Progenitor cell of endocrine pancreas (in vitro differentiated cells): ENCODE data around the gene TNFAIP1. TPM values are rescaled to one million over a fixed set of nuclear protein-coding genes. Genes with fewer than 3 reads are reported as not detected.

Experiments
- DNase-seq: peaks from one replicate; pipeline ENCODE4 v3.0.0; 2021; ENCODE audit warnings: low spot score; ENCODE audit not compliant: unreplicated experiment
- H3K27ac Mint-ChIP-seq: 2 replicates; pipeline ENCODE4 v1.8.0; 2021; ENCODE audit warnings: mild to moderate bottlenecking, moderate library complexity, mixed read lengths
- H3K27me3 Mint-ChIP-seq: 2 replicates; pipeline ENCODE4 v1.8.0; 2021; ENCODE audit warnings: mixed read lengths
- H3K36me3 Mint-ChIP-seq: 2 replicates; pipeline ENCODE4 v1.8.0; 2022; ENCODE audit warnings: mixed read lengths; ENCODE audit not compliant: insufficient read depth
- H3K4me1 Mint-ChIP-seq: 2 replicates; pipeline ENCODE4 v1.8.0; 2021; ENCODE audit warnings: low read depth, mixed read lengths
- H3K4me3 Mint-ChIP-seq: 2 replicates; pipeline ENCODE4 v1.8.0; 2021; ENCODE audit warnings: low read depth, mild to moderate bottlenecking, moderate library complexity, mixed read lengths
- H3K9me3 Mint-ChIP-seq: 2 replicates; pipeline ENCODE4 v1.8.0; 2021; ENCODE audit warnings: low read depth, mixed read lengths
- total RNA-seq: library from RNA; stranded (reverse); gene quantifications from 2 replicates; pipeline ENCODE4 v1.2.1, GENCODE V29; 2021
- TF ChIP-seq, protein P1 (sequence below): fragments of 200-600 bp; sonication (generic); IDR thresholded peaks from one replicate; pipeline ENCODE4 v1.5.0; 2021; ENCODE audit warnings: antibody characterized with exemption, mild to moderate bottlenecking; ENCODE audit not compliant: unreplicated experiment

TNFAIP1 gene
- total RNA-seq, 1 donor from 2014 or later = 50.9 TPM

DNA sequence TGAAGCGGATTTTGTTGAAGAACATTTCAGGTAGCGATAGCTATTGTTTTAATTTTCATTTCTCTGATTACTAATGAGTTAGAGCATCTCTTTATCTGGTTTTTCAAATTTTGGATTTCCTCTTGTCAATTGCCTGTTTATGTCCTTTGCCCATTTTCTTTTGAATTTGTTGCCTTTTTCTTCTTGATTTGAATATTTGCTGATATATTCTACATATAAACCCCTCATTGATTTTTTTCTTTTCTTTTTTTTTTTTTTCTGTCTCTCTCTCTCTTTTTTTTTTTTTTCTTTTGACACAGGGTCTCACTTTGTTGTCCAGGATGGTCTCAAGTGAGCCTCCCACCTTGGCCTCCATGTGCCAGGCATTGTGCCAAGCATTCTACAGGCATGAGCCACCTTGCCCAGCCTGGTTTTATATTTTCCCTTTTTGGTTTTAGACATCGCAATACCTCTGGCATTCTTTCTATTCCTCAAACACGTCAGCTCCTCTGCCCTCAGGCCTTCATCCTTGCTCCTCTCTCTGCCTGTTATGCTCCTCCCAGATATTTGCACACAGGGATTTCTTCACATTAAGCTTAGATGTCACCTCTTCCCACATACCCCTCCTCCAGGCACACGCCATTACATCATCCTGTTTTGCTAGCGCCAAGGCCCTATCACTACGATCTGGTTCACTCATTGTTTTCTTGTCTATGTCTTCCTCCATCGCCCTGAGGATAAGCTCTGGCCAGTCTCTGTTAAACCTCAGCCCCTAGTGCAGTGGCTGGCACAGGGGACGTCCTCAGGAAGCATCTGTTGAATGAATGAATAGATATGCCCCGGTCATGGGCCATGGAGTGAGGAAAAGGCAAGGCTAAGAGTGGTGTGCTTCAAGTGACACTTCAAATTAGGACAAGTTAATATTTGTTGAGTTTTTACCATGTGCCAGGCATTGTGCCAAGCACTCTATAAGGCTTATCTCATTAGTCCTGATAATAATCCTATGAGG lies 44.5 kb downstream of the TNFAIP1 start:
- TF ChIP-seq, protein P1, sequence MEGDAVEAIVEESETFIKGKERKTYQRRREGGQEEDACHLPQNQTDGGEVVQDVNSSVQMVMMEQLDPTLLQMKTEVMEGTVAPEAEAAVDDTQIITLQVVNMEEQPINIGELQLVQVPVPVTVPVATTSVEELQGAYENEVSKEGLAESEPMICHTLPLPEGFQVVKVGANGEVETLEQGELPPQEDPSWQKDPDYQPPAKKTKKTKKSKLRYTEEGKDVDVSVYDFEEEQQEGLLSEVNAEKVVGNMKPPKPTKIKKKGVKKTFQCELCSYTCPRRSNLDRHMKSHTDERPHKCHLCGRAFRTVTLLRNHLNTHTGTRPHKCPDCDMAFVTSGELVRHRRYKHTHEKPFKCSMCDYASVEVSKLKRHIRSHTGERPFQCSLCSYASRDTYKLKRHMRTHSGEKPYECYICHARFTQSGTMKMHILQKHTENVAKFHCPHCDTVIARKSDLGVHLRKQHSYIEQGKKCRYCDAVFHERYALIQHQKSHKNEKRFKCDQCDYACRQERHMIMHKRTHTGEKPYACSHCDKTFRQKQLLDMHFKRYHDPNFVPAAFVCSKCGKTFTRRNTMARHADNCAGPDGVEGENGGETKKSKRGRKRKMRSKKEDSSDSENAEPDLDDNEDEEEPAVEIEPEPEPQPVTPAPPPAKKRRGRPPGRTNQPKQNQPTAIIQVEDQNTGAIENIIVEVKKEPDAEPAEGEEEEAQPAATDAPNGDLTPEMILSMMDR = no peak
- H3K9me3 Mint-ChIP-seq = no peaks in the 10 kb centered on the region
- no peak overlapping the region for H3K27ac Mint-ChIP-seq
- no peak for DNase-seq
- peaks cover 65% of the 10 kb centered on the region for H3K27me3 Mint-ChIP-seq
- no peak overlapping the region for H3K4me3 Mint-ChIP-seq
- peaks cover 6% of the 10 kb centered on the region for H3K4me1 Mint-ChIP-seq
- peaks cover 4% of the 10 kb centered on the region for H3K36me3 Mint-ChIP-seq

DNA sequence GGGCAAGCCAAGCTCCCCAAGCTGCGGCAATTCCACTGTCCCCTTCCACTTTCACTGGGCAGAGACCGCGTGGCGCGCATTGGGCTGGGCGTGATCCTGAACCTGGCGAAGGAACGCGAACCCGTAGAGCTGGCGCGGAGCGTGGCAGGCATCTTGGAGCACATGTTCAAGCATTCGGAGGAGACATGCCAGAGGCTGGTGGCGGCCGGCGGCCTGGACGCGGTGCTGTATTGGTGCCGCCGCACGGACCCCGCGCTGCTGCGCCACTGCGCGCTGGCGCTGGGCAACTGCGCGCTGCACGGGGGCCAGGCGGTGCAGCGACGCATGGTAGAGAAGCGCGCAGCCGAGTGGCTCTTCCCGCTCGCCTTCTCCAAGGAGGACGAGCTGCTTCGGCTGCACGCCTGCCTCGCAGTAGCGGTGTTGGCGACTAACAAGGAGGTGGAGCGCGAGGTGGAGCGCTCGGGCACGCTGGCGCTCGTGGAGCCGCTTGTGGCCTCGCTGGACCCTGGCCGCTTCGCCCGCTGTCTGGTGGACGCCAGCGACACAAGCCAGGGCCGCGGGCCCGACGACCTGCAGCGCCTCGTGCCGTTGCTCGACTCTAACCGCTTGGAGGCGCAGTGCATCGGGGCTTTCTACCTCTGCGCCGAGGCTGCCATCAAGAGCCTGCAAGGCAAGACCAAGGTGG lies 45.7 kb downstream of the TNFAIP1 start:
- Mint-ChIP-seq H3K9me3 (no peaks in the 10 kb centered on the region), H3K27ac (no peak overlapping the region), H3K4me3 (peak overlapping the region; percentile 39), H3K36me3 (peaks cover 4% of the 10 kb centered on the region), H3K4me1 (peaks cover 6% of the 10 kb centered on the region), H3K27me3 (peaks cover 76% of the 10 kb centered on the region)
- DNase-seq = peak; percentile 54
- TF ChIP-seq, protein P1 = peak; percentile 60

- Mint-ChIP-seq H3K36me3 (peaks cover 6% of the 10 kb centered on the region), H3K27me3 (peaks cover 72% of the 10 kb centered on the region), H3K27ac (no peak overlapping the region), H3K9me3 (no peaks in the 10 kb centered on the region), H3K4me1 (peaks cover 6% of the 10 kb centered on the region), H3K4me3 (peak overlapping the region; percentile 77)
- TF ChIP-seq, protein P1 = no peak
- no peak for DNase-seq
These were observed 48.9 kb downstream of the TNFAIP1 start for GRCh38 chr17:28384281-28385036.

- Mint-ChIP-seq H3K4me3 (peak overlapping the region; percentile 77), H3K36me3 (peaks cover 8% of the 10 kb centered on the region), H3K9me3 (no peaks in the 10 kb centered on the region), H3K4me1 (peaks cover 9% of the 10 kb centered on the region), H3K27me3 (peaks cover 66% of the 10 kb centered on the region), H3K27ac (no peak overlapping the region)
- DNase-seq = no peak
- TF ChIP-seq, protein P1 = no peak
These were observed 49.5 kb downstream of the TNFAIP1 start for GRCh38 chr17:28385037-28385400.

GRCh38 chr17:28385406-28385805 lies 49.8 kb downstream of the TNFAIP1 start:
- Mint-ChIP-seq H3K36me3 (peaks cover 10% of the 10 kb centered on the region), H3K4me1 (peaks cover 13% of the 10 kb centered on the region), H3K4me3 (no peak overlapping the region), H3K27ac (no peak overlapping the region), H3K27me3 (peaks cover 62% of the 10 kb centered on the region), H3K9me3 (no peaks in the 10 kb centered on the region)
- TF ChIP-seq, protein P1 = no peak
- DNase-seq = no peak
